H7 (cell line): ENCODE data around the gene UGT2B10. TPM values are rescaled to one million over a fixed set of nuclear protein-coding genes. Genes with fewer than 3 reads are reported as not detected.
"Not testable (repeated sequence)": the region's sequence is repeated elsewhere in the genome, so short reads cannot be mapped to it uniquely, and the experiment has no call there.

ENCODE experiments used
- DNase-seq: peaks from one replicate; pipeline ENCODE4 v3.0.0; 2012
- H3K27me3 ChIP-seq: 2 replicates; pipeline ENCODE4 v1.6.0; 2011; ENCODE audit warnings: mild to moderate bottlenecking, low read length; ENCODE audit not compliant: control insufficient read depth, insufficient read depth
- H3K36me3 ChIP-seq: replicated peaks from 2 replicates; pipeline ENCODE4 v1.5.1; 2011; ENCODE audit warnings: low read length; ENCODE audit not compliant: control insufficient read depth, insufficient read depth
- H3K4me3 ChIP-seq: 2 replicates; pipeline ENCODE4 v1.5.1; 2011; ENCODE audit warnings: low read depth, mild to moderate bottlenecking, control low read depth, low read length, moderate library complexity; ENCODE audit not compliant: insufficient read depth
- total RNA-seq: library from RNA; depleted of rRNA; stranded (reverse); fragments of >200 nt; shearing (Covaris generic); gene quantifications from 2 replicates; pipeline ENCODE4 v1.2.3, GENCODE V29; 2014; rRNA removed

The UGT2B10 gene
- total RNA-seq = not detected in 2 replicates

GRCh38 chr4:68815617-68816409 lies at the start of gene UGT2B10:
TSS of gene UGT2B10 (plus strand) at chr4:68815994. CDS start at chr4:68816020, 26 bp downstream.
- H3K4me3 ChIP-seq, DNase-seq, H3K27me3 ChIP-seq, H3K36me3 ChIP-seq: not testable (repeated sequence)

GRCh38 chr4:68771836-68772235 lies 44.0 kb upstream of the UGT2B10 start:
- not testable (repeated sequence) for DNase-seq, H3K36me3 ChIP-seq, H3K4me3 ChIP-seq, H3K27me3 ChIP-seq

GRCh38 chr4:68773699-68774098 lies 42.1 kb upstream of the UGT2B10 start:
- DNase-seq = no peak
- Histone ChIP-seq H3K4me3 (no peak overlapping the region), H3K36me3 (no peaks in the 10 kb centered on the region), H3K27me3 (no peaks in the 10 kb centered on the region)

GRCh38 chr4:68780232-68780631 lies 35.6 kb upstream of the UGT2B10 start:
- H3K36me3 ChIP-seq = no peaks in the 10 kb centered on the region
- H3K4me3 ChIP-seq = no peak overlapping the region
- DNase-seq = no peak
- H3K27me3 ChIP-seq = no peaks in the 10 kb centered on the region

- H3K27me3 ChIP-seq = no peaks in the 10 kb centered on the region
- no peaks in the 10 kb centered on the region for H3K36me3 ChIP-seq
- no peak for DNase-seq
- no peak overlapping the region for H3K4me3 ChIP-seq
These were observed 18.7 kb upstream of the UGT2B10 start for GRCh38 chr4:68797048-68797447.

GRCh38 chr4:68797618-68798017 lies 18.2 kb upstream of the UGT2B10 start:
- Histone ChIP-seq H3K4me3 (no peak overlapping the region), H3K36me3 (no peaks in the 10 kb centered on the region), H3K27me3 (no peaks in the 10 kb centered on the region)
- no peak for DNase-seq

- H3K4me3 ChIP-seq = no peak overlapping the region
- no peaks in the 10 kb centered on the region for H3K27me3 ChIP-seq
- H3K36me3 ChIP-seq = no peaks in the 10 kb centered on the region
- no peak for DNase-seq
These were observed 12.8 kb upstream of the UGT2B10 start for GRCh38 chr4:68803013-68803412.

- DNase-seq = no peak
- Histone ChIP-seq H3K27me3 (no peaks in the 10 kb centered on the region), H3K4me3 (no peak overlapping the region), H3K36me3 (no peaks in the 10 kb centered on the region)
These were observed 7.7 kb upstream of the UGT2B10 start for GRCh38 chr4:68808060-68808459.

GRCh38 chr4:68810919-68811318 lies 4.9 kb upstream of the UGT2B10 start:
- no peak for DNase-seq
- Histone ChIP-seq H3K4me3 (no peak overlapping the region), H3K36me3 (no peaks in the 10 kb centered on the region), H3K27me3 (no peaks in the 10 kb centered on the region)

- not testable (repeated sequence) for DNase-seq, H3K4me3 ChIP-seq, H3K27me3 ChIP-seq, H3K36me3 ChIP-seq
These were observed 844 bp downstream of the UGT2B10 start for GRCh38 chr4:68816410-68817265.

GRCh38 chr4:68817386-68817785 lies 1.6 kb downstream of the UGT2B10 start:
- no peak overlapping the region for H3K4me3 ChIP-seq
- no peak for DNase-seq
- no peaks in the 10 kb centered on the region for H3K27me3 ChIP-seq
- no peaks in the 10 kb centered on the region for H3K36me3 ChIP-seq

GRCh38 chr4:68818030-68818462 lies 2.3 kb downstream of the UGT2B10 start:
- H3K4me3 ChIP-seq, DNase-seq, H3K36me3 ChIP-seq, H3K27me3 ChIP-seq: not testable (repeated sequence)

- H3K36me3 ChIP-seq = no peaks in the 10 kb centered on the region
These were observed 15.8 kb downstream of the UGT2B10 start for GRCh38 chr4:68831642-68832041.

GRCh38 chr4:68850293-68850692 lies 34.5 kb downstream of the UGT2B10 start:
- Histone ChIP-seq H3K4me3 (no peak overlapping the region), H3K36me3 (no peaks in the 10 kb centered on the region), H3K27me3 (no peaks in the 10 kb centered on the region)
- DNase-seq = no peak

More at GRCh38 chr4:68831642-68832041, 15.8 kb downstream of the UGT2B10 start:
- Histone ChIP-seq H3K27me3 (no peaks in the 10 kb centered on the region; the same call in 1 of the 2 replicates), H3K4me3 (no peak overlapping the region)
- no peak for DNase-seq

GRCh38 chr4:68855771-68856170 lies 40.0 kb downstream of the UGT2B10 start:
- Histone ChIP-seq H3K4me3 (no peak overlapping the region), H3K27me3 (no peaks in the 10 kb centered on the region), H3K36me3 (no peaks in the 10 kb centered on the region)
- DNase-seq = no peak
